HEK293 (cell line): Measurements from ENCODE around the gene KLHL29.

Experiments used
- YY1 ChIP-seq: fragments of 450-650 bp; formaldehyde crosslinking; IDR thresholded peaks from 2 replicates; pipeline ENCODE4 v1.5.1; 2018; ENCODE audit warnings: missing biosample characterization, missing genetic modification characterization
- ZBTB44 ChIP-seq: fragments of 450-650 bp; IDR thresholded peaks from 2 replicates; pipeline ENCODE4 v1.5.1; 2018; ENCODE audit warnings: missing biosample characterization, mild to moderate bottlenecking, missing genetic modification characterization
- ZNF157 ChIP-seq: fragments of 450-650 bp; formaldehyde crosslinking; IDR thresholded peaks from 2 replicates; pipeline ENCODE4 v1.5.1; 2016; ENCODE audit warnings: missing biosample characterization, missing genetic modification characterization
- ZNF555 ChIP-seq: fragments of 450-650 bp; formaldehyde crosslinking; conservative IDR thresholded peaks from 2 replicates; pipeline ENCODE4 v1.5.1; 2017; ENCODE audit warnings: missing biosample characterization, mild to moderate bottlenecking, missing genetic modification characterization, inconsistent platforms
- ZSCAN23 ChIP-seq: fragments of 450-650 bp; formaldehyde crosslinking; IDR thresholded peaks from 2 replicates; pipeline ENCODE4 v1.5.1; 2016; ENCODE audit warnings: missing biosample characterization, missing genetic modification characterization
- TF ChIP-seq, protein P1 (sequence below): fragments of 450-650 bp; formaldehyde crosslinking; IDR thresholded peaks from 2 replicates; pipeline ENCODE4 v1.5.1; 2016; ENCODE audit warnings: missing biosample characterization, missing genetic modification characterization

DNA sequence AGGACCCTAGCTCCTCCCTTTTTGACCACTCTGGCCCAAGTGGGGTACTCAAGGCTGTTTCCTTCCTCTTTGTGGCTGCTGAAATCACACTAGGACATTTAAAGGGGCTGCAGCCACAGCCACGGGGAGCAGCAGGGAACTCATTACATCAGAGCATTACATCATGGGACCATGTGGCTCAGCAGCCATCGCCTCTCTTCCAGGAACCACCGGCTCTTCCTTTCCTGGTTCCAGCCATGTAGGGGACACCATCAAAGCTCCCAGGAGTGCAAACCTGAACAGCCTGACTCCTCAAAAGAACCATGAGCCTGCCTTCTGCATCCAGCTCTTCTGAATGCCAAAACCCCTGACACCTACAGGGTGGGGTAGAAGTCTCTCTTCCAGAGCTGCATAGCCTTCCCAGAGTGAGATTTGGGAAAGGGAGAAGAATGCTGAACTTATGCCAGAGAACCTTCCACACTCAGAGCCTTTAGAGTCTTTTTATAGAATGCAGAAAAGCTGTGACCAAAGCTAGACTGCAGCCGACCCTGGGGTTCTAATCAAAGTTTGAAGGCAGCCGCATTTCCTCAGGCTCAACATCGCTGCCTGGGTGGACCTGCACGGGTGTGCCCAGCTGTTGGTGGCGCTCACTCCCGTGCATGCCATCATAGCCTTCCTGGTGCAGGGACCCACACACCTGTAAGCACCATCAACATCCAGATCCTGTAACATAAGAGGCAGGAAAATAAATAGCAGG lies 121.7 kb downstream of the KLHL29 start:
- TF ChIP-seq ZNF555 (tag by site-specific recombination): no peak
- TF ChIP-seq, protein P1, sequence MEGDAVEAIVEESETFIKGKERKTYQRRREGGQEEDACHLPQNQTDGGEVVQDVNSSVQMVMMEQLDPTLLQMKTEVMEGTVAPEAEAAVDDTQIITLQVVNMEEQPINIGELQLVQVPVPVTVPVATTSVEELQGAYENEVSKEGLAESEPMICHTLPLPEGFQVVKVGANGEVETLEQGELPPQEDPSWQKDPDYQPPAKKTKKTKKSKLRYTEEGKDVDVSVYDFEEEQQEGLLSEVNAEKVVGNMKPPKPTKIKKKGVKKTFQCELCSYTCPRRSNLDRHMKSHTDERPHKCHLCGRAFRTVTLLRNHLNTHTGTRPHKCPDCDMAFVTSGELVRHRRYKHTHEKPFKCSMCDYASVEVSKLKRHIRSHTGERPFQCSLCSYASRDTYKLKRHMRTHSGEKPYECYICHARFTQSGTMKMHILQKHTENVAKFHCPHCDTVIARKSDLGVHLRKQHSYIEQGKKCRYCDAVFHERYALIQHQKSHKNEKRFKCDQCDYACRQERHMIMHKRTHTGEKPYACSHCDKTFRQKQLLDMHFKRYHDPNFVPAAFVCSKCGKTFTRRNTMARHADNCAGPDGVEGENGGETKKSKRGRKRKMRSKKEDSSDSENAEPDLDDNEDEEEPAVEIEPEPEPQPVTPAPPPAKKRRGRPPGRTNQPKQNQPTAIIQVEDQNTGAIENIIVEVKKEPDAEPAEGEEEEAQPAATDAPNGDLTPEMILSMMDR (tag by site-specific recombination): no peak
- TF ChIP-seq ZSCAN23: no peak
- TF ChIP-seq ZNF157 (tag by site-specific recombination): no peak
- no peak for TF ChIP-seq ZBTB44 (tag by site-specific recombination)
- TF ChIP-seq YY1 (tag by site-specific recombination): no peak
